ENCODE measurements around the gene GINS2.

The GINS2 gene

DNA sequence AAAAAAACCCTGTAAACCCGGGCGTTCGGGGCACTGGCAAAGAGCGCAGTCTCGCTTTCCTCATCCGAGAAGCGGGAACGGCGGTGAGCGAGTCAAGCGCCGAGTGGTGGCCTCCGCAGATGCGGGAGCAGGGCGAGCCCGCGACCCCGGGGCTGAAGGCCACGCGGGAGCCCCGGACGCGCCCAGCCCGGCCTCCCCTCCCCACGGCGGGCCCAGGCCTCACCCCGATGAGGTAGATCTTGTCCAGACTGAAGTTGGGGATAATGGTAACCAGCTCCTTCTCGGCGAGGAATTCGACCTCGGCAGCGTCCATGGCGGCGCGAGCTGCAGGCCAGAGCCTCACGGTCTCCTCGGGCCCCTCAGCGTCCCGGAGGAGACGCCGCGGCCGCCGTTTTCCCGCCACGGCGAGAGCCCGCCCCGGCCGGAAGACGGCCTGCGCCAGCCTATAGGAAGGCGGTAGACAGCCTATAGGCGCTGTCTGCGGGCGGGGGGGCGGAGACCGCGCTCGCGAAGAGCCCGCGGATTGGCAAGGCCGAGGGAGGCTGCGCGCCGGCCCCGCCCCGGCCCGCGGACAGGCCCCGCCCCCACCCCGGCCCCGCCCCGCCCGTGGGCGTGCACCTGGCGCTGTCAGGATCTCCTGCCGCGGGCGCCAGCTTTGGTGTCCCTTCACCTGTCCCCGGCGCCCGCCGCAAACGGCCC is at the start of gene GINS2:
Gene GINS2 (minus strand): TSS at position 369 of the 699 bp plus-strand sequence. CDS start 56 bp downstream, at position 313.
- peak; percentile 94 for DNase-seq

DNA sequence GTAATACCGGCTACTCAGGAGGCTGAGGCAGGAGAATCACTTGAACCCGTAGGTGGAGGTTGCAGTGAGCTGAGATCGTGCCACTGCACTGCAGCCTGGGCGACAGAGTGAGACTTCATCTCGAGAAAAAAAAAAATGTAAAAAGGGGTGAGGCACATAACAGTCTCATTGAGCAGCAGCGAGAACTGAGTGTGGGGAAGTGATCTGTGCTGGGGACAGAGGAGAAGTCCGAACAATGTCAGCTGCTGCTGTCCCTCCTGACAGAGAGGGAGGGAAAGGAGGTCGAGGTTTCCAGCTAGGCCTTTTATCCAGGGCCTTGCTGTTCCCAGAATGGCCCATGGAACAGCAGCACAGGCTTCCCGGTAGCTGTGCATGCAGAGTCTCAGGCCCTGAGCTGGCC is 48.2 kb upstream of the GINS2 start:
- DNase-seq, result no peak

DNA sequence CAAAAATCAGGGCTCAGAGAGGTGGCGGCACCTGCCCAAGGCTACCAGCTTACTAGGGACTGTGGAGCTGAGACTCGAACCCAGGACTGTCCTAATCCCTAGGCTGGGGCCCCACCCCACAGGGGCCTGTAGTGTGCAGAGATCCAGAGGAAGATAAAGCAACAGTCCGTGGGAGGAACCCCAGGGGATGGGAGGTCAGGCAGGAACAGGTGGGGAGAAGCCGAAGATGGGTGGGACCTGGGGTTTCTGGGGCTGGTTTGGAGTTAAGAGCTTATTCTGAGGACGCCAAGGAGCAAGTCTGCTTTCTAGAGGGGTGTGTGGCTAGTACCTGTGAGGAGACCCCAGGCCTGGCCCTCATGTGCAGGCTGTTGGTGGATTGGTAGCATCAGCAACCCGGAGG is 47.2 kb upstream of the GINS2 start:
- DNase-seq, result no peak

DNA sequence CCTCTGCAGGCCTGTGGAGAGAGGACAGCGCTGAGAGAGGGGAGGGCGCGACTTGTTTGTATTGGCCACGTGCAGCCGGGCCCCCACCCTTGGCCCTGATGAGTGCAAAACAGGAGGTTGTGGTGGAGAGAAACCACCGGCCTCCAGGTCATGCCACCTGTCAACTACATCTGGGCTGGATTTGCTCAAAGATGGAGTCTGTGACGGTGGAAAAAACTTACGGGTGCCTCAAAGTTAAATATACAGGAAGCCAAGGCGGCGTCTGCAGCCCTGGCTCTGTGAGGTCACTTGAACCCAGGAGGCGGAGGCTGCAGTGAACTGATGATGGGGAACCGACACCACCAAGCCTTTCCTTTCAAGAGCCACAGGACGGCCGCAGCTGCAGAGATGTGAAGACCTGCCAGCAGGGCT is 46.5 kb upstream of the GINS2 start:
- DNase-seq, result peak; percentile 48

DNA sequence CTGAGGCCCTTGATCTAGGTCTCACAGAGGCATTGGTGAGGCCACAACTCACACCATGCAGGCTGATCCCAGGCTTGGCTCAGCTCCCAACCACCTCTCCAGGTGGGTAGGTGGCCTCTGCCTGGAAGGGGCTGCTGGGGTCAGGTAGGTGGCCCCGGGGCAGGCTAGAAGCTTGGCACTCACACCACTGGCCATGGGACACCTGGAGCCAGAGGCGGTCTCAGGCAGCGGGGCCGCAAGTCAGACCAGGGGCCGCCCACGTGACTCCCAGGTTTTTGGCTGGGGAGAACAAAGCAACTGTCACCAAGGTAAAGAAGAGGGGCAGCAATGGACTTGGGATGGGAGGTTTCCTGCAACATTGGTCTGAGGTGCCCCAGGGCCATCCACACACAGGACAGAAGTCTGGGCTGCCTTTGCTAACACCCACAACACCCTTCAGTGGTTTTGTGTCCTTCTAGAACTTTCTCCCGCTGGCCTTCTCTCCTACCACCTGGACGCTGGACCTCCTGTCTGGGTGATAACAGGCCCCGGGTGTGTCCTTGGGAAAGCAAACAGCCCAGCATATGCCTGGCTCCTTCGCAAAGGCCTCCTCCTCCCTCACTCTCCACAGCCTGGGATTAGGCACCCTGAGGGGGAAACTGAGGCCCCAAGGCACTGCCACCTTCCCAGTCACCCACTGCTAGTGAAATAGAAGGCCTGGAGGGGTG is 45.7 kb upstream of the GINS2 start:
- DNase-seq, result no peak

DNA sequence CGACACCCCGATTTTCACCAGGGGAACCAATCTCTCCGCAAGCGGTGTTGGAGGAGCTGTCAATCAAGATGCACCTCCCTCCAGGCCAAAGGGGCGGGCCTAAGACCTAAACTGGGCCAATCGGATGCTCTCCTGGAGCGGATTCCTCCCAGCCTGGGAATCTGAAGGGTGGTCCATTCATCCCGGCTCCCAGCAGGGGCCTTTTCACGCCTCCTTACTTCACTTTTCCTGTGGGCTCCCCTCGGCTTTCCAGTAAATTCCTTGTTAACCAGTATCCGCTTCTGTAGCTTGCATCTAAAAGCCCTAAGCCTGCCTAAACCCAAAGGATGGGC is 45.1 kb upstream of the GINS2 start:
- no peak for DNase-seq

GRCh38 chr16:85733155-85733838 is 44.5 kb upstream of the GINS2 start:
- DNase-seq, result peak; percentile 26

DNA sequence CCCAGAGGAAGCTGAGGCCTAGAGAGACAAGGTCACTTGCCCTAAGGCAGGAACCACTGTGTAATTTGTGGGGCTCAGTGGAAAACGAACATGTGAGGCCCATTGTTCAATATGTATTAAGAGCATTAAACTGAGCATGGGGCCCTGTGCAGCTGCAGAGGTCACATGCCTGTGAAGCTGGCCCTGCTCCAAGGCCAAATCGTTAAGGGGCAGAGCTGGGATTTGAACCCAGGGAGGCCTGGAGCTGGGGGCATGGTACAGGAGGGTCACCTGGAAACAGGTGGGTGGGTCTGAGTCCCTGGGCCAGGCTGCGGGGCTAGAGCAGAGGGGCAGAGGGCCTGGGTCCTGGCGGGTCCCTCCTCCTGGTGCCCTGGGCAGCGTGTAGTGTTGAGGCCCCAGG is 42.4 kb upstream of the GINS2 start:
- DNase-seq, result no peak

DNA sequence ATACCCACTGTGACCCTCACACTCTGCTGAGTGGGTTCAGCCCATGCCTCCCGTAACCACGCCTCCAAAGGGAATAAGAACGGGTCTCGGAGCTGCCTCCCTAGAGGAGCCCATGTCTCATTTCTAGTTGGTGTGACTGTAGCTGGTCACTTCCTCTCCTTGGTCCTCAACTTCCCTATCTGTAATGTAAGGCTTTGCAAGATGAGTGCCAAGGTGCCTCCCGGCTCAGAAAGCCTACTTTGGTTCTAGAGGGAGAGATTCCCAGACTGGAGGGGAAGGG is 41.4 kb upstream of the GINS2 start:
- peak; percentile 10 for DNase-seq

- no peak for DNase-seq
Observed at GRCh38 chr16:85729452-85730185, 40.9 kb upstream of the GINS2 start.

DNA sequence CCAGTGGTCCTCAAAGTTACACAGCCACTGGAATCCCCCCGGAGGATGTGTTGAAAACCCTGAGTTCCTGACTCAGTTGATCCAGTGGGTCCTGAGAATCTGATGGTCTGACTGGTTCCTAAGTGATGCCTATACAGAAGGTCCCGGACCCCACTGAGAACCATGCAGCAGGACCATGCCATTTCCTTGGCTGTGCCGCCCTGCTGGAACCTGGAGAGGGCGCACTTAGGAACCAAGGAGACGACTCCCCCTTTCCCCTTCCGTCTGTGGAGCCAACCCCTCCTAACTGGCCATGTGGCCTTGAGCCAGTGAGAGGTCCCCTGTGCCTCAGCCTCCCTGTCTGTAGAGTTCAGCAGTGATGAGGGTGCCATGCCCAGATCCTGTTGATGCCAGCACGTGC is 40.1 kb upstream of the GINS2 start:
- no peak for DNase-seq

GRCh38 chr16:85724936-85725335 is 36.2 kb upstream of the GINS2 start:
- DNase-seq, result no peak

DNA sequence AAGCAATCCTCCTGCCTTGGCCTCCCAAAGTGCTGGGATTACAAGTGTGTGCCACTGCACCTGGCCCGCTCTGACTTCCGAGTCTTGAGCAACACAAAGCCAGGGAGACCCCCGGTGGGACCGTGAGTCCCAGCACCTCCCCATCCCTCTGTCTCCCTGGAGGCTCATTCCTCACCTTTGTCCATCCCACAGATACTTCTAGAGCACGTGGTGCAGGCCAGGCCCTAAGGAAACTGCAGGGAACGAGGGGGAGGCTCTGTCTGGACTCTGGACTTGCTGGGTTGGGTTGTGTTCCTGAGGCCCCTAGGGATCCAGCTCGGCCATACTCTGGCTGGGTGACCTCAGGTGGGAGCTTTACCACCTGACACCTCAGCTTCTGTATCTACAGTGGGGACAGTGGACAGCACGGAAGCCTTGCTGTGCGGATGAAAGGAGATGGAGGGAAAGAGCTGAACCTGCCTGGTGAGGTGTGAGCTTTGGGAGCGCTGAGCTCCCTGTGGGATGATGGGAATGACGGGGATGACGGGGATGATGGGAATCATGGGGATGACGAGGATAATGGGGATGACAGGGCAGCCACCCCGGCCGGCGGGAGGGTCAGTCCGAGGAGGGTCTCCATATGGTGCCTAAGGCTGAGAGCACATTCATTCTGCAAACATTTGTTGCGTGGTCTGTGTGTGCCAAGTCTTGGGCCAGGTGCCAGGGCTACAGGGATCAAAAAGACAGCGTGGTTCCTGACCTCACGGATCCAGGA is 35.5 kb upstream of the GINS2 start:
- DNase-seq, result no peak

GRCh38 chr16:85722128-85722893 is 33.6 kb upstream of the GINS2 start:
- no peak for DNase-seq

DNA sequence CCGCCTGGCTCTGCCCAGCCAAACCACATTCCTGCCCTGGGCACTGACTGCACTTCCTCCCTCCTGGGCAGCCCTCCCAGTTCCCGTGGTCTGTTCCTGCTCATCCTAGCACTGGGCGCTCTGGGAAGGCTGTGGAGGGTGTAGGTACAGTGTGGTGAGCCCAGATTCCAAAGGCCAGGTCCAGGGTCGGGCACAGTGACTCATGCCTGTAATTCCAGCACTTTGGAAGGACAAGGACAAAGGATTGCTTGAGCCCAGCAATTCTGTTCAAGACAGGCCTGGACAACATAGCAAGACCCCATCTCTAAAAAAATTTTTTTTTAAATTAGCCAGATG is 31.5 kb upstream of the GINS2 start:
- no peak for DNase-seq

DNA sequence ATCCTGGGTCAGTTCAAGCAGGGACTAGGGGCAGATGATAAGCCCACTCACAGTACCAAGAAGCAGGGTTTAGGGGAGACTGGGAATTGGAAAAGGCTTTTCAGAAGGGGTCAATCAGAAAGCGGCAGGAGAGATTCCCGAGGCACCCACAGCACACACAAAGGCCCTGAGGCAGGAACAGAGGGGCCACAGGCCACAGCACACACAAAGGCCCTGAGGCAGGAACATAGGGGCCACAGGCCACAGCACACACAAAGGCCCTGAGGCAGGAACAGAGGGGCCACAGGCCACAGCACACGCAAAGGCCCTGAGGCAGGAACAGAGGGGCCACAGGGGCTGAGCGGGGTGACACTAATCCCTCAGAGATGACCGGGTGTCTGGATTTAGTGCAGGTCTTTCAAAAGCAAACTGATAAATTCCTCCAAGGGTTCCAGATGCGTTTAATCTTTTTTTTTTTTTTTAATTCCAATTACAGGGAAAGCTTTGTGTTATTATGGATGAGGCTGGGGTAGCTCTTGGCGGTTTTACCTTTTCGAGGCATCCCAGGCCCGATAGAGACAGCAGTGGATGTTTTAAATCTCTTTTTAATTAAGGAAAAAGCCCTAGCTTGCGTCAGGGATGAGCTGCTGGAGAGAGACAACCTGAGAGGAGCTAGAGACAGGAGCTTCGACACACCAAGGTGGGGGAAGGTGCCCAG is 31.0 kb upstream of the GINS2 start:
- no peak for DNase-seq

DNA sequence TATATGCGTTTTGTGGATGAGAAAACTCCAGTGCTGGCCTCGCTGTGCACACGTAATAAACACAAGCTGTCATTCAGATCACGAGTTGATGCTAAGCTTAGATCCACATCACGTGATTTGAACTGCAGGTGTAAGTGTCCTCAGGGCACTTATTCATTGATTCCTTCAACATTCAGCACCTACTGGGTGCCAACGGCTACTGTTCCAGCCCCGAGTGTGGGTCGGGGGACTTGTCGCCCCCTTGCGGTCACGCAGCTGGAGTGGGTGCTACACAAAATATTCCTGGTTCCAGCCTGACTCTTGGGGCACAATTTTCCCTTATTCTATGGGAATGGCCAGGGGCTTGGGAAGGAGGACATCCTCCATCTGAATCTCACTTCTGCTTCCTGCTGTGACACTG is 29.9 kb upstream of the GINS2 start:
- no peak for DNase-seq

- no peak for DNase-seq
Observed at GRCh38 chr16:85718153-85718477, 29.4 kb upstream of the GINS2 start.

DNA sequence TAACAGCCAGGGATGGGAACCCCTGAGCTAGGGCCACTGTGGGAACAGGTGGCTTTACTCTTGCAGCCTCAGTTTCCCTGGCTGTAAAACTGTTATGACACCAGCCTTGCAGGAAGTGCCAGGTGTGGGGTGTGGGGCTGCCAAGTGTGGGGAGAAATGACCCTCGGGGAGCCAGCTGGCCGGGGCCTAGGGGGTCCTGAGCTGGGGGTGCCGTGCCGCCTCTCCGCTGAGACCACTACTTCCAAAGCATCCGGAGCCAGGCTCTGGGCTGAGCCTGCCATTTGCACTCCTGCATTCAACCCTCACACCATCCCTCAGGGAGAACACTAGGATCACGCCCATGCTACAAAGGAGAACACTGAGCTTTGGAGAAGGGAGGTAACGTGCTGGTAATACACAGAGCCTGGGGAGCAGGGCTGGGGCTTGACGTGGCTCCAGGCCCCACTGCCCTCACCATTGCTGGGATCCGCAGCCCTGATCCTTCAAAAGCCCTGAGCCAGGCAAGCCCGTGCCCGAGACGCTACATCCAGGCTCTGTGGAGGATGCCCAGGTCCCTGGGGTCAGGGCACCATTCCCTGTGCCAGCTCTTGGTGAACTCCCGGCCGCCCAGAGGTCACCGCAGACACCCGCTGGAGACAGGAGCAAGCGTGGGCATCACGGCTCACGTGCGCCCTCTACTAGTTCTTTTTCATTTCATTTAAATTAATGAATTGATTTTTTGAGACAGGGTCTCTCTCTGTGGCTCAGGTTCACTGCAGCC is 28.8 kb upstream of the GINS2 start:
- DNase-seq, result peak; percentile 27

DNA sequence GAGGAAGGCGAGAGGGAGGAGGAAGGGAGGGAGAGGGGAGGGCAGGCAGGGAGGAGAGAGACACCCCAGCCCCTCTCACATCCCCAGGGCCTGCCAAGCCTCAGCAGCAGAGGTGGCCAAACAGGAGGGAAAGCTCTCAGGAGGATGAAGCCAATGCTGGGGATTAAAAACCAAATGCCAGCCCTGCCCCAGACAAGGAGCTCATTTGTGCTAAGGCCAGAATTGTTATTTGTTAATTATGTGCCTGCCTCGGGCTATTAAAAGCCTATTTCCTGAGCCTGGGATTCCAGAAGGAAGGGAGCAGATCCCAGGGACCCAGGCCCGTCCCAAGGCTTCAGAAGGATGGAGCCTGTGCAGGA is 27.9 kb upstream of the GINS2 start:
- DNase-seq, result no peak

GRCh38 chr16:85716022-85716679 is 27.4 kb upstream of the GINS2 start:
- DNase-seq, result no peak
